K562 (cell line): Measurements from ENCODE around the gene KCNJ9. TPM values are rescaled to one million over a fixed set of nuclear protein-coding genes. Genes with fewer than 3 reads are reported as not detected.

Source experiments
- MGA ChIP-seq: fragments of 450-650 bp; IDR thresholded peaks from 2 replicates; pipeline ENCODE4 v1.6.1; 2016; ENCODE audit warnings: mild to moderate bottlenecking, moderate library complexity
- NR2C2 ChIP-seq, 2 experiments: fragments of 200-800 bp in 1 of 2; sonication (Bioruptor generic) in 1 of 2; sonication (generic) in 1 of 2; formaldehyde crosslinking in 1 of 2; IDR thresholded peaks; 2 replicates each; pipeline versions ENCODE4 v1.6.1 to v1.8.0; 2016 to 2022; ENCODE audit warnings: mild to moderate bottlenecking in 1 of 2, missing compliant biosample characterization in 1 of 2, missing genetic modification characterization in 1 of 2, missing genetic modification reagents in 1 of 2
- ZNF407 ChIP-seq: fragments of 450-650 bp; IDR thresholded peaks from 2 replicates; pipeline ENCODE4 v1.6.1; 2016; ENCODE audit warnings: low read depth
- ZSCAN29 ChIP-seq: fragments of 450-650 bp; IDR thresholded peaks from 2 replicates; pipeline ENCODE4 v1.6.1; 2017
- polyA plus RNA-seq, 8 experiments: library from polyadenylated mRNA; depleted of rRNA in 4 of 8; stranded (reverse) in 5 of 8; unstranded in 3 of 8; fragments of >200 nt; fragmentation: Nextera tagmentation in 2 of 8; fragmentation: Illumina TruSeq in 1 of 8; extraction: Ambion mirVana in 2 of 8; extraction: Trizol in 1 of 8; gene quantifications; 2 replicates each; pipeline versions ENCODE4 v1.2.1 to v1.2.3, GENCODE V29; 2011 to 2014; ENCODE audit warnings: inconsistent platforms in 1 of 8, missing spikeins in 1 of 8
- total RNA-seq, 7 experiments: library from RNA; depleted of rRNA in 6 of 7; stranded (reverse); fragments of >200 nt in 6 of 7; fragmentation: Illumina TruSeq in 2 of 7; extraction: Trizol in 2 of 7; gene quantifications; 2 replicates each; pipeline versions ENCODE4 v1.2.1 to v1.2.3, GENCODE V29; 2011 to 2021; ENCODE audit warnings: low replicate concordance in 1 of 7

KCNJ9 gene
- total and polyA plus RNA-seq, 9 of the 15 experiments (the other 6 are each of a cell fraction or from before 2014, with no cell fraction given), result not detected

GRCh38 chr1:160083968-160084770, 2.8 kb downstream of the KCNJ9 start (continued):
- TF ChIP-seq ZNF407 (no peak), NR2C2 (CRISPR knock-in tag; IDR thresholded peaks at IDR 0.05) (0 out of 2 replicates have a peak, but pooled peaks have one; percentile 28), NR2C2 (tag; IDR thresholded peaks at IDR 0.05) (no peak), MGA (peak; percentile 33; the same call in 1 of the 2 replicates), ZSCAN29 (no peak)
